Breast epithelium (tissue), 4 donors: ENCODE results near the gene SHB. TPM values are rescaled to one million over a fixed set of nuclear protein-coding genes. Genes with fewer than 3 reads are reported as not detected.

Experiments
- DNase-seq, 2 donors: peaks; one replicate each; pipeline ENCODE4 v3.0.0-alpha.2; 2019; ENCODE audit warnings: low spot score in 2 of 2
- H3K27ac ChIP-seq, 2 donors: fragments of 200-600 bp; sonication (generic) in 1 of 2; one replicate each; pipeline ENCODE4 v1.5.1; 2016 to 2019; ENCODE audit warnings: mild to moderate bottlenecking in 1 of 2
- H3K27me3 ChIP-seq, 2 donors: fragments of 200-600 bp; sonication (generic) in 1 of 2; one replicate each; pipeline versions ENCODE4 v1.5.1 to v1.6.0; 2017 to 2019; ENCODE audit warnings: control low read depth in 1 of 2, mild to moderate bottlenecking in 1 of 2
- H3K36me3 ChIP-seq: fragments of 200-600 bp; one replicate; pipeline ENCODE4 v1.5.1; 2019
- H3K4me1 ChIP-seq, 2 donors: fragments of 200-600 bp; sonication (generic); one replicate each; pipeline ENCODE4 v1.5.1; 2016 to 2019; ENCODE audit warnings: control low read depth in 1 of 2
- H3K4me3 ChIP-seq, 3 donors: fragments of 200-600 bp; sonication (generic); 1 replicate in 2 of 3; 2 replicates in 1 of 3; pipeline ENCODE4 v1.5.1; 2016 to 2019; ENCODE audit warnings: mild to moderate bottlenecking in 3 of 3, moderate library complexity in 2 of 3
- H3K9me3 ChIP-seq, 2 donors: fragments of 200-600 bp; sonication (generic) in 1 of 2; one replicate each; pipeline ENCODE4 v1.5.1; 2016 to 2019; ENCODE audit warnings: control low read depth in 1 of 2
- CTCF ChIP-seq, 3 donors: fragments of 450-650 bp; IDR thresholded peaks; one replicate each; pipeline ENCODE4 v1.5.1; 2016 to 2017; ENCODE audit warnings: antibody characterized with exemption in 3 of 3, mild to moderate bottlenecking in 3 of 3, moderate library complexity in 3 of 3
- POLR2A ChIP-seq: fragments of 450-650 bp; IDR thresholded peaks from one replicate; pipeline ENCODE4 v1.6.1; 2016; ENCODE audit warnings: antibody characterized with exemption, mild to moderate bottlenecking, moderate library complexity
- POLR2AphosphoS5 ChIP-seq, 3 donors: sonication (generic); formaldehyde crosslinking; IDR thresholded peaks; one replicate each; pipeline ENCODE4 v1.6.1; 2017; ENCODE audit warnings: antibody characterized with exemption in 3 of 3
- intact Hi-C: fragments of 100-400 bp; cut with DNase I; formaldehyde crosslinking; loops from one replicate; pipeline ENCODE4 v1.15.1; 2023; ENCODE audit warnings: low total_unique reads
- total RNA-seq, 3 donors: library from RNA; depleted of rRNA; stranded (reverse); fragments of >200 nt; gene quantifications; one replicate each; pipeline ENCODE4 v1.1.0, GENCODE V29; 2016

SHB gene
- total RNA-seq, 3 donors from 2014 or later: 3.8 to 18.7 (median 17.9) TPM

DNA sequence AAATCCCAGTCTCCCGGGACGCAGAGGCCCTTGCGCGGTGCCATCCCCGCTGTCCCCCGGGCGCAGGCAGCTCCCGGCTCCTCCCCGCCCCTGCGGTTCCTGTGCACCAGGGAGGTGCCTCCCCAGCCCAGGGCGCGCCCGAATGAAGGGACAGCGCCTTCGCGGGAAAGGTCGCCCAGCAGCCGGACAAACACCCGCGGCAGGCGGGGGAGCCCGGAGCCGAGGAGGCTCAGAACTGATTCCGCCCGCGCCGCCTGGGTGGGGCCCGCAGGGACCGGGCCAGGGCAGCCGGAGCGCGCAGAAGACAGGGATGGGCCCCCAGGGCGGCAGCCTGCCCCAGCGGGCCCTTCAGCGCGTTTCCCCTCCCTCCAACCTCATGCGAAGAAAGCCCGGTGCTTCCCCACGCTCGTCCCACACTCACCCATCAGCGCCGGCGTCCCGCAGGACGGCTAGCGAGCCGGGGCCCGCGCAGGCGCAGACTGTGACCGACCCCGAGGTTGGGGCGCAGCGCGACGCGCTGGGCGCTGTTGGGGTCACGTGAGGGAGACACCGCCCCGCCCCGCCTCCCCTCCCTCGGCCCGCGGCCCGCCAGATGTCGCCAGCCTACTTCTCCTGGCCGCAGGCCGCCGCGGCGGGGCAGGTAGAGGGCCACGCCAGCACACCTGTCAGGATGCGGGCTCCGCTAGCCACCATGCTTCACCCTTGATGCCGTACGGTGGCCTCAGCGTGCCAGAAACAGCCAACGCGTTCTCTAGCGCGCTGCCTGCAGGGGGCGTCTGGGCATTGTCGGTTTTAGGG is 165.2 kb downstream of the SHB start, which contains the start of gene SLC25A51:
SLC25A51 (minus strand) TSS at position 481 of the 798 bp plus-strand sequence. CDS start 15,577 bp downstream, outside the sequence.
- Histone ChIP-seq H3K36me3 (no peaks in the 10 kb centered on the region), H3K27ac (peak within 1 kb of the TSS; percentile 84 to 85), H3K27me3 (no peaks in the 10 kb centered on the region), H3K4me3 (peak within 1 kb of the TSS; percentile 85 to 96 (median 92)), H3K9me3 (no peaks in the 10 kb centered on the region), H3K4me1 (peaks cover 0 to 8% of the 10 kb centered on the region in 2 donors)
- TF ChIP-seq CTCF (IDR thresholded peaks at IDR 0.05) (peak; percentile 91 to 98 (median 96)), POLR2A (no peak), POLR2AphosphoS5 (IDR thresholded peaks at IDR 0.05) (peak; percentile 83 to 94 (median 88))
- intact Hi-C loops: no loop called here
- DNase-seq: peak; percentile 92 to 95

GRCh38 chr9:37902796-37903646 is 166.0 kb downstream of the SHB start:
- Histone ChIP-seq H3K9me3 (no peaks in the 10 kb centered on the region), H3K36me3 (no peaks in the 10 kb centered on the region), H3K27me3 (no peaks in the 10 kb centered on the region), H3K27ac (peak overlapping the region; percentile 84 to 85), H3K4me1 (peaks cover 0 to 8% of the 10 kb centered on the region in 2 donors), H3K4me3 (peak overlapping the region; percentile 85 to 96 (median 92))
- no peak for DNase-seq
- intact Hi-C loops: no loop called here
- TF ChIP-seq CTCF (IDR thresholded peaks at IDR 0.05) (no peak), POLR2A (no peak)

- intact Hi-C loops: no loop called here
- peaks cover 0 to 8% of the 10 kb centered on the region in 2 donors for H3K4me1 ChIP-seq
- H3K9me3 ChIP-seq: no peaks in the 10 kb centered on the region
- DNase-seq: no peak
- H3K4me3 ChIP-seq: no peak overlapping the region
- H3K36me3 ChIP-seq: no peaks in the 10 kb centered on the region
- TF ChIP-seq POLR2AphosphoS5 (IDR thresholded peaks at IDR 0.05) (no peak), CTCF (IDR thresholded peaks at IDR 0.05) (no peak), POLR2A (no peak)
- no peaks in the 10 kb centered on the region for H3K27me3 ChIP-seq
- H3K27ac ChIP-seq: no peak overlapping the region
Observed at GRCh38 chr9:37902131-37902530, 166.9 kb downstream of the SHB start.

GRCh38 chr9:37899041-37899440 is 170.0 kb downstream of the SHB start:
- intact Hi-C loops: no loop called here
- Histone ChIP-seq H3K27me3 (no peaks in the 10 kb centered on the region), H3K4me3 (no peak overlapping the region), H3K27ac (no peak overlapping the region), H3K36me3 (no peaks in the 10 kb centered on the region), H3K9me3 (no peaks in the 10 kb centered on the region), H3K4me1 (peaks cover 0 to 8% of the 10 kb centered on the region in 2 donors)
- DNase-seq: no peak
- TF ChIP-seq POLR2A (no peak), CTCF (IDR thresholded peaks at IDR 0.05) (no peak), POLR2AphosphoS5 (IDR thresholded peaks at IDR 0.05) (no peak)
